Stimulated activated CD8-positive, alpha-beta memory T cell treated with anti-CD3 and anti-CD28 coated beads, Interleukin-12 subunit alpha, Interleukin-12 subunit beta, amount 100 ng/mL, for 24 hours (primary cell): Measurements from ENCODE around the gene BCAS3.
"Not testable (repeated sequence)": the region's sequence is repeated elsewhere in the genome, so short reads cannot be mapped to it uniquely, and the experiment has no call there.

Source experiments
- DNase-seq: peaks from one replicate; pipeline ENCODE4 v3.0.0-alpha.2; 2020; ENCODE audit errors: extremely low read depth

Gene BCAS3

DNA sequence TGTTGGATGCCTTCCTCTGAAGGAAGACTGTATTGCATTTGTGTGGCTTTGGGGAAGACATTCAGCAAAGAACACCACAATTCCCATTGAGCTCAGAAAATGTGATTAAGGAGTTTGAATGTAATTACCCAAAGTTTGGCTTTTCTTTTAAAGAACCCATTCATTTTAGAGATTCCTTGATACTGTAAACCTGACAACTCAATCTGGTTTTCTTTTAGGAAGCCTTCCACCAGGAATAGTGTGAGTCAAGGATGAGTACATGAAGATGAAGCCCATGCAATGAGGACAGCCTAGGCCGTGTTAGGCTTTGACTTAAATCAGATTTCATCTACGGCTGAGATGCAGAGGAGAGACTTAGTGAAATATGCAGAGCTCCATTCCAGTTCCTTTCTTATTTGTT is 450.3 kb downstream of the BCAS3 start:
- no peak for DNase-seq

- no peak for DNase-seq
Observed at GRCh38 chr17:61128661-61129115, 451.0 kb downstream of the BCAS3 start.

DNA sequence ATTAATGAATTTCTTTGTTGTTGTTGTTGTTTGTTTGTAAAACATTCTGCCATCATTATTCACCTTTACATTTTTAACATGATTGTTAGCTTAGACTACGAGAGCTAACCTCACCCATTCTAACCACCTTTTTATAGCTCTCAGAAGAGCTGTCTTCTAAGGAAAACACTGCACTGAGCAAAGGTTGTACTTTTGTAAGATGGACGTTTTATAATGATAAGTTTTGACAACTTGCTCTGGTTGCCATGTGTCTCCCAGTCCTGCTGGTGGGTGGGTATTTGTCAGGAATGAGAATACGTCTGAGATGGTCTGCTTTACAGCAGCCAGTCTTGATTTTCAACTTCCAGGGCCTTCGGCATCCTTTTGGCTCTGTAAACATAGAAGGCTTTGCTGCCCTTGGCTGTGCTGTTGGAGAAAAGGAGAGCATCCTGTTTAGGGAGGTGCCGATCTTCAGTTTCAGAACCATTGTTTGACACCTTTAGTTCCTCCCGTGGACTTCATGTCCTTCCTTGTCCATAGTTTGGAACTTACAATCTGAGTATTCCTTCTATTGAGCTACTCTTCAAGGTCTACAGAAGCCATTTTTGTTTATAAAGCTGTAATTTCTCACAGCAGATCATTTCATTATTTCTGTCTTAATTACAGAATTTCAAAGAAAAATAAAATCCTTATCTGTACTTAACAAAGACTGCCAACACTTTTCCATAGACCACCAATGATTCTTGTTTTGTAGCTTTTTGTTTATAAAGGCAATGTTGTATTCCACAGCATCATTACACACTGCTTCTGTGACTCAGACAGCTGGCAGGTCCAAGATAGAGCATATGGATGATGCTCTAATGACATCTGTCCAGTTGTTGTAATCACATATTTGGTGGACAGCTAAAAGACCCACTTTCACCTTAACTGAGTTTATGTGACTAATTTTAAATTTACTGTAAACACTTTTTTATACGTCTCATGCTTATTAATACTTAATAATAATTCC is 451.9 kb downstream of the BCAS3 start:
- DNase-seq = no peak

- no peak for DNase-seq
Observed at GRCh38 chr17:61130330-61130729, 452.7 kb downstream of the BCAS3 start.

DNA sequence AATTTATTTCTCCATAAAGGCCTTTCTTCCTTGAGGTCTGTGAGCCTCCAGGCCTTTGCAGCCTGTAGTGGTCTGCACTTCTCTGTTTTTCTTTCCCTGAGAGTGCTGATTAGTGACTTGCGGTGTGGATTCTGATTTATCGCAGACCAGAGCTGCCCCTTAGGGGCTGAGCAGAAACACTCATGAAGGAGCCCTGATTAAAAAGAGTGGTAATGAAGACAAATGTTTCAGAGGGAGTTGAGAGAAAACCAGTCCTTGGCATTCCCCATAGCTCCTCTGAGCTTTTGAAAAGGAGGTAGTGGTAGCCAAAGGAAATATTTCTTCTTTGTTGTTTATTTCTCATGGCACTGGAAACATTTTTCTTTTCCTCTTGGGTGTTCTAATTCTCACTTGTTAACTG is 453.9 kb downstream of the BCAS3 start:
- no peak for DNase-seq

- DNase-seq = no peak
Observed at GRCh38 chr17:61132524-61132923, 454.9 kb downstream of the BCAS3 start.

GRCh38 chr17:61133853-61134252 is 456.2 kb downstream of the BCAS3 start:
- DNase-seq = no peak

GRCh38 chr17:61134551-61135235 is 457.0 kb downstream of the BCAS3 start:
- no peak for DNase-seq

DNA sequence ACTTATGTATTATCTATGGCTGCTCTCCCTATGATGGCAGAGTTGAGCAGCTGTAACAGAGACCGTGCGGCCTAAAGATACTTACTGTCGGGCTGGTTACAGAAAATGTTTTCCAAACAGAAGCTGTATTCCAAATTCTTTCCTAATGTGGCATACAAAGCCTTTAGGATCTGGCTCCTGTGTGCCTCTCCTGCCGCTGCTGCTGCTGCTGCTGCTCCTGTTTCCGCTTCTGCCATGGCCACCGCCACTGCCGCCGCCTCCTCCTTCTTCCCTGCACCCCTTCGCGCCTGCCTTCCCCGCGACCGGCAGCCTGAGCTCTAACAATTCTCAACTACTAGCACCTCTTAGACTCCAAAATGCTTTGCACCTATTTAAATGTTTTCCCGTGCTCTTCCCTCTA is 458.1 kb downstream of the BCAS3 start:
- no peak for DNase-seq

- no peak for DNase-seq
Observed at GRCh38 chr17:61136296-61136695, 458.6 kb downstream of the BCAS3 start.

GRCh38 chr17:61139219-61139618 is 461.6 kb downstream of the BCAS3 start:
- DNase-seq = no peak

- no peak for DNase-seq
Observed at GRCh38 chr17:61140081-61140786, 462.6 kb downstream of the BCAS3 start.

DNA sequence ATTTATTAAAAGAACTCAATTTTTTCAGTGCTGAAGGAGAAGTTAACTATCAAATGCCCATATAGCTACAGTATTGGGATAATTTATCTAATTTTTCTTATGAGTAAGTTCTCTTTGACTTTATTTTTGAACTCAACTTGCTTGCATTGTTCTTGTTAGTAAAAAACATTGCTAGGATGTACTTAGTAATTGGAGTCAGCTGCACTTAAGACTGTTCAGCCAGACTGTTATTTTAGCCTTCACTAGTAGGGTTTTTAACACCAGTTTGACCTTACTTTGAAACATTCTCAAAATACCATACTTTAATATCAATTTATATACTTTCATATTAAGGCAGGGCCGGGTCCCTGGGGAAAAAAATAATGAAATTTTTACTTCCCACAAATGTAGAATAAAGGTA is 465.4 kb downstream of the BCAS3 start:
- DNase-seq = no peak

GRCh38 chr17:61144137-61144536 is 466.5 kb downstream of the BCAS3 start:
- no peak for DNase-seq

DNA sequence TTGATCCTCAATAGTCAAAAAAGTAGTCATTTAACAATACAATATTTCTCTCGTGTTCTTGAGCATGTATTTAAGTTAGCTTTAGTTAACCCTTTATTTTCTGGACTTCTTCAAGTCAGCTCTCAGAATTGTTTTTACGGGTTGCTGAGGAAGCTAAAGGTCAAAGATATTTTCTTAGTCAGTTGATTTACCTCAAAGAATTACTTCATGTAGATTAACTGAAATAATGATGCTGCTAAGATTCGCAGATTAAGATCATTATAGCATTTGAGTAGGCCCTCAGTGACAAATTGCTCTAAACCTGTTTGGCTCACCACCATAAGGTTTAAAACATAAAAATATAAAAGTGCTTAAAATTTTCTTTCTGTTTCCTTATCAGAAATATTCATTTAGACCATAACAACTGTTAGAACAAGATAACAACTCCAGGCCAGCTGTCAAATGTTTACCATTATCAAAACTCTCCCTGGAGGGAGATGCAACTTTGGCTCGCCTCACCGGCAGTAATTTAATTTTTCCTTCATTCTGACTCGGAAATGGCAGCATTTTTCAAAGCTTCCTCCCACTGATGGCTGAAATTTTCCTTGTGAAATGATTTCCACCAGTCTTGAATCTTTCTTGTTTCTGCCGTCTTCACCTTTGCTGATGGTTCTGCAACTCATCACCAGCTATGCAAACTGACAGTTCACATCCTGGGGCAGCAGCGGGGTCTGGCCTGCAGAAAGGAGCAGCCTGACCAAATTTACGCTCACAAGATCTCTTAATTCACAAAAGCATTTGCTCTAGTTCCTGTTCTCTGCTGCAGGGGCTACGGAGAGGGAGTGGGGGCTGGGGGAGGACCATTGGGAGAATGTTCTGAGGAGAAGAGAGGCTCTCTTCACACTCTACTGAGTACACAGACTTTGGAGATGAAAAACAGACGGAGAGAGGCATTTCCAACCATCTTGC is 467.2 kb downstream of the BCAS3 start:
- DNase-seq = no peak

DNA sequence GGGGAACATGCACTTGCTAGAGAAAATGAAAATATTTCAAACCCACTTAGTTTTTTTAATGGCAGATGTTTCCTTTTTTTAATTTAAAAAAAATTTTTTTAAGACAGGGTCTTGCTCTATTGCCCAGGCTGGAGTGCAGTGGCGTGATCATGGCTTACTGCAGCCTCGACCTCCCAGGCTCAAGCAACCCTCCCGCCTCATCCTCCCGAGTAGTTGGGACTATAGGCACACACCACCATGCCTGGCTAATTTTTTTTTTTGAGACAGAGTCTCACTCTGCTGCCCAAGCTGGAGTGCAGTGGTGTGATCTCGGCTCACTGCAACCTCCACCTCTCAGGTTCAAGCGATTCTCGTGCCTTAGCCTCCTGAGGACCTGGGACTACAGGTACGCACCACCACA is 469.2 kb downstream of the BCAS3 start:
- DNase-seq = not testable (repeated sequence)

GRCh38 chr17:61149106-61149825 is 471.6 kb downstream of the BCAS3 start:
- DNase-seq = no peak

DNA sequence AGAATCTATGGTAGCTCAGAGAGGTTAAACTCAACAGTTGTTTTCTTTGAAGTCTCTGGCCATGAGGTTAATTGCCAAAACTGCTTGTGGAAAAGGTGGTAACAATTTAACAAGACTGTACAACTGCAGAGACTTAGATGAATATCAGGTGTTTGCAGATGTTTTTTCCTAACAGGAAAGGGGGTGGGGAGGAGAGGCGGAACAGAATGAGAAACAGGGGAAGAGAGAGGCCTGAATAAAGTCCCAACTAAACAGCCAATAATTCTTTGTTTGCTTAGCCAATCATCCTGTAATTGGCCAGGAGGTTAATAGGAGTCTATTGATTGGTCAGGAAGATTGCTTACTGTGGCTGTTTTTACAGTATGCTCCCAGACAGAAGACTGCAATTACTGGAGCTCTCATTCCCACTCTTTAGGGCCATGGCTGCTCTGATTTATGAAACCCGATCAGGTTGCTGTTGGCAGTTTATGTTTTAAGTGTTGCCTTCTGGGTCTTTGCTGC is 472.3 kb downstream of the BCAS3 start:
- no peak for DNase-seq

- DNase-seq = no peak
Observed at GRCh38 chr17:61150686-61151299, 473.1 kb downstream of the BCAS3 start.

DNA sequence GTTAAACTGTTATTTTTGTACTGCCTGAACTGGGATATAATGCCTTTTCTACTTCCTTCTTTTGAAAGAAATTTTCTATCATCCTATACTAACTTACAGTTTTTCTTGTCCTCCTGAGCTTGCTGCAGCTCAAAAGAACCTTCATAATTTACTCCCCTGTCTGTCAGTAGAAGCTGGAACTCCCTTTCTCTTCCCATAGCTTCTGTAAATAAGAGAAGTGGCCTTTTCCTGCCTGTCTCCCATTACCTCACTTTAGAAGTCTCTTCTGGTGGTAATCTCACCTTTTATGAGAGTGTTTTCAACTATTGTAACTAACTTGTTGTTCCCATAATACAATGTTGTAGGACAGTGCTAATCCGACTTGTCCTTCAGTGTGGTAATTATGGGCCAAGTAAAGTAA is 475.2 kb downstream of the BCAS3 start:
- no peak for DNase-seq
